Posterior vena cava (tissue), 2 donors: ENCODE results near the gene TMEM221. TPM values are rescaled to one million over a fixed set of nuclear protein-coding genes. Genes with fewer than 3 reads are reported as not detected.

Source experiments
- DNase-seq: peaks from one replicate; pipeline ENCODE4 v3.0.0-alpha.2; 2020; ENCODE audit warnings: low spot score
- intact Hi-C, 2 donors: fragments of 100-400 bp; cut with DNase I; formaldehyde crosslinking; loops; one replicate each; pipeline versions ENCODE4 v1.14.1 to v1.14.2; 2022 to 2023
- total RNA-seq, 2 donors: library from RNA; stranded (reverse); fragmentation: NEBNext Ultra II Directional; extraction: Animal tissue kit (Norgen Biotek cat#: 25700); gene quantifications; one replicate each; pipeline ENCODE4 v1.2.1, GENCODE V29; 2021
- donor health status: DM: yes; HTN: yes; CAD: no.
- donor health status: DM: yes; HTN: yes; CAD: no.

Gene TMEM221
- total RNA-seq, 2 donors from 2014 or later: 0.14 to 0.46 TPM

- DNase-seq: no peak
- intact Hi-C loops: no loop called here
Measured at GRCh38 chr19:17415121-17415520, 33.3 kb downstream of the TMEM221 start.

- DNase-seq: no peak
- intact Hi-C loops: no loop called here
Measured at GRCh38 chr19:17414097-17414496, 34.4 kb downstream of the TMEM221 start.

- intact Hi-C loops: no loop called here
- DNase-seq: no peak
Measured at GRCh38 chr19:17411801-17412200, 36.7 kb downstream of the TMEM221 start.

- DNase-seq: no peak
- intact Hi-C loops: no loop called here
Measured at GRCh38 chr19:17409990-17410389, 38.5 kb downstream of the TMEM221 start.

GRCh38 chr19:17406887-17407196, 41.6 kb downstream of the TMEM221 start:
- no peak for DNase-seq
- intact Hi-C loops: no loop called here

GRCh38 chr19:17406046-17406886, 42.2 kb downstream of the TMEM221 start:
- DNase-seq: no peak
- intact Hi-C loops: no loop called here

- DNase-seq: no peak
- intact Hi-C loops: no loop called here
Measured at GRCh38 chr19:17405250-17406045, 43.0 kb downstream of the TMEM221 start, which contains the start of gene BST2. BST2 (minus strand) TSS chr19:17405630; CDS start chr19:17405575, 55 bp downstream.

GRCh38 chr19:17404621-17405249, 43.7 kb downstream of the TMEM221 start:
- intact Hi-C loops: no loop called here

GRCh38 chr19:17404015-17404414, 44.5 kb downstream of the TMEM221 start:
- no peak for DNase-seq
- intact Hi-C loops: no loop called here

More at GRCh38 chr19:17404621-17405249, 43.7 kb downstream of the TMEM221 start:
- no peak for DNase-seq

GRCh38 chr19:17402982-17403855, 45.2 kb downstream of the TMEM221 start:
- intact Hi-C loops: no loop called here
- DNase-seq: no peak

- DNase-seq: no peak
- intact Hi-C loops: no loop called here
Measured at GRCh38 chr19:17401628-17402027, 46.8 kb downstream of the TMEM221 start.

GRCh38 chr19:17398902-17399527, 49.5 kb downstream of the TMEM221 start:
- intact Hi-C loops: loop anchor here in 1 of 2 donors (5.0 kb wide), 1 partner anchor 68 kb away; no protein-coding TSS in a partner anchor
- DNase-seq: no peak

GRCh38 chr19:17394891-17395415, 53.5 kb downstream of the TMEM221 start:
- intact Hi-C loops: loop anchor here (5.0 kb wide), 2 partner anchors 53 to 72 kb away; no protein-coding TSS in a partner anchor

GRCh38 chr19:17393914-17394313, 54.6 kb downstream of the TMEM221 start, which contains the start of gene CCDC194:
CCDC194 (minus strand) TSS chr19:17394196; CDS start chr19:17394158, 38 bp downstream.
- intact Hi-C loops: loop anchor here in 1 of 2 donors (5.0 kb wide), 1 partner anchor 52 kb away; no protein-coding TSS in a partner anchor
- DNase-seq: no peak

More at GRCh38 chr19:17394891-17395415, 53.5 kb downstream of the TMEM221 start:
- DNase-seq: no peak

GRCh38 chr19:17393002-17393401, 55.5 kb downstream of the TMEM221 start:
- intact Hi-C loops: loop anchor here in 1 of 2 donors (5.0 kb wide), 1 partner anchor 51 kb away; no protein-coding TSS in a partner anchor
- DNase-seq: no peak

GRCh38 chr19:17391371-17392151, 56.9 kb downstream of the TMEM221 start:
- intact Hi-C loops: loop anchor here in 1 of 2 donors (5.0 kb wide), 1 partner anchor 49 kb away; no protein-coding TSS in a partner anchor
- DNase-seq: no peak
